Stimulated activated CD4-positive, alpha-beta T cell treated with anti-CD3 and anti-CD28 coated beads, Interleukin-15, amount 100 ng/mL, for 24 hours (primary cell): Measurements from ENCODE around the gene MAST4.
A peak's percentile ranks its signal among the peaks of the same experiment; 100 is the strongest.

Source experiments
- DNase-seq: peaks from one replicate; pipeline ENCODE4 v3.0.0-alpha.2; 2020

The MAST4 gene

DNA sequence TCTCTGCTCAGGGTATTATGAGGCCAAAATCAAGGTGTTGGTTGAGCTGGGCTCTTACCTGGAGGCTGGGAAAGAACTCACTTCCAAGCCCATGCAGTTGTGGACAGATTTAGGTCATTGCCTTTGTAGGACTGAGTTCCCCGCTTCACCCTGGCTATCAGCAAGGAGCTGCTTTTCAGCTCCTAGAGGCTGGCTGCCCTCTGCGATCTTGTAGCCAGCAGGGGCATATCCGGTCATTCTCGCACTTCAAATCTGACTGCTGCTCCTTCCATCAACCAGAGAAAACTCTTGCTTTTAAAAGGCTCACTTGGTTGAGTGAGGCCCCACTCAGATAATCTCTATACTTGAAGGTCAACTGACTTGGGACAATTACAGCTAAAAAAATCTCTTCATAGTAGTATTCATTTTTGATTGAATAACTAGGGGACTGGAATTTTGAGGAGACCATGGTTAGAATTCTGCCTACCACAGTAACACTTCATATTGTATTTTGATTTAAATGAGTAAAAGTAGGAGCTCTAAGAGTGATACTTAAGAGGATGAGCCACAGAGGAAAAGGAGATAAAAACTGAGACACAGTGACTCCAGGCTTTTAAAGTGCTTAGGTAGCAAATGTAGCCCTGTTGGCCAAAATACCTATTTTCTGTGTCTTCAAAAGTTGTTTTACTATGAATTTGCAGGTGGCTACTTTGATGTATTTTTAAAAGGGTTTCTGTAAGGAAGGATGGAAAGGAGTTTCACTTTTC, 463.0 kb downstream of the MAST4 start:
- DNase-seq: no peak

DNA sequence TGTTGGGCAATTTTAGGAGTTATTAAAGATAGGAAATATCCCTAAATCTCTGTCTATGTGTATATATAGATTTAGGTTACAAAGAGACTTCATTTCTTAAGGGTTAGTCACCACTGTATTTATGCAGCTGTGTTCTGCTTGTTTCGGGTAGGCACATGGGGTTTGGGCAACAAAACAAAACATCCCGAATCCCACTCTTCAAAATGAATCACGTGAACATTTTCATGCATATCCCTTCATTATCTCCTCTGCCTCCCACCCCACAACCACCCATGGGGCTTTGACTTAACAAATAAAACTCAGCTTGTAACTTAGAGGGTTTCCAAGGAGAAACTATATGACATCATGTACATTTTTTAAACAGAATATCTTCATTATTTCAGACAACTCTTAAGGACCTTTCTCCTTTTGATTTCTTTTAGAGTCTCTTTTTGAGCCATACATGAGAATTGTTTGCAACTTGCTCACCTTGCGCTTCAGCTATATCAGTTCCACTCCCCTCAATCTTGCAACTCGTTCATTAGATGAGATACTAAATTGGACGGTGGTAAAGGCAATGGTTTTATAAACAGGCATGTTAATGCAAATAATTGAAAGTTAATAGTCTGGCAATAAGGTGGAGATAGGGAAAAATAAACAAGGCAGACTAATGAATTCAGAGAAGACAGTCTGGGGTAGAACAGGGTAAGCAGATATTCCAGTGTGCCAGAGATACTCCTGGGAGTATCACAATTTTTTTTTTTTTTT, 463.7 kb downstream of the MAST4 start:
- DNase-seq: no peak

DNA sequence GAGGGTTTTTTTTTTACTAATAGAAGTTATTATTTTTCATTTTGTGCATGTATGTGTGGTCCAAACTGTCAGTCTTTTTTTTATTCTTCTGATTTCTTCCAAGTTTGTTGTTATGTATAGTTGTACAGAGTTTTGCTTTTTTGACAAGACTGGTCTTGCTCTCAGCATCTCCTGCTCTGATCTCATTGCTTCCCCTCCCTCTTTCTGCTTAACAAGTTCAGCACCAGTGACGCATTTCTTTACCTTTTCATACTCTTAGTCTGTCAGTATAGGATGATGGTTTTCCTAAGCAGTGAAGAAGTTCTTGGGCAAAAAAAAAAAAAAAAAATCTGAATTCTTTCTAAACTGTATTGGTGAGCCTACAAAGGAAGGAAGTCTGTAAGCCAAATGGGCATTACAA, 465.3 kb downstream of the MAST4 start:
- DNase-seq: no peak

DNA sequence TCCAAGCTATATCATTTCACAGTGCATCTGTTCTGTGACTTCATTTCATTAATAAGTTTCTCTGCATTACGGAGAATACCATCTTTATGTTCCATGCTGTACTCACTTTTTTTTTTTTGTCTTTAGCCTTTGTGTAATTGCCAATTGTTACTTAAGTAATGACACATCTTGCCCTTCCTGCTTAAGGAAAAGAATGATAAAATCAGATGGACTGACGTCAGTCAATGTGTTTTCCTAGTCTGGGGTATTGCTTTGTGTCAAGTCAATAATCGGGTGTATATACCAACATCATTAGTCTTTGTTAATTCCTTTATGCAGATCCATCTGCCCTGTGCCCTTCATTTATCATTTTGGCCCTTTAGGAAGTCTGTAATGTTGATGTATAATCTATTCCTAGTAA, 466.9 kb downstream of the MAST4 start:
- no peak for DNase-seq

DNA sequence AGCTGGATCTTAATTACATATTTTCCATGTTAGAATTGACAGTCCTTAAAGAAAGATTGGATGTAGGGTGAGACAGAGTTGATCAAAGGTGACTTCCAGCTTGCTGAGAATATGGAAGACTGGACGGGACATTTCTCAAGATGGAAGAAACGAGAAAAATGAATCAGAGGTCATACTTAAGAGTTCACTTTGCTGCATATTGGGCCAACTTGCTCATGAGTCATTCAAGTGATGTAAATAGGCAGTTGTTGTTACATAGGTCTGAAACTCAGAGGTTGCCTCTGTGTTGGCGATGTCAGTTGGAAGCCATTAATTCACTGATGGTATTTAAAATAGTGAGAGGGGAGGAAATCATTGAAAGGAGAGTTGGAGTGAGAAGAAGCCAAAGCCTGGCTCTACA, 467.6 kb downstream of the MAST4 start:
- DNase-seq: no peak

DNA sequence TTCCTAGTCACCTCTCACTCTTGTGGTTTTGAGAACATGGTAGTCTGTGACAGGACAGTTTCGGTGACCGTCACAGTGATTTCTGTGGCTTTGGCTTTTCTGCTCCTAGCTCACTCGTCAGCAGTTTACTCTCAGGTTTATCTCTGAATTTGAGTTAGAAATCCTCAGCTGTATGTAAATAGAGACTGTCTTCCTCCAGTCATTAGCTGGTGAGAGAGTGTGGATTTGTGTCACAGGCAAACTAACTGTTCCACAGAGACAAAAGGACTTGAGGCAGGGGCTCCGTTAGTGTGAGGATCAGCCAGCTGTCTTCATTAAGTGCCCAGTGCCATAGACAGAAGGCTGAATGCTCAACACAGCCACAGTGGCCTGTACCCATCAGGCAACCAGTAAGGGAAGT, 469.0 kb downstream of the MAST4 start:
- peak; percentile 49 for DNase-seq

DNA sequence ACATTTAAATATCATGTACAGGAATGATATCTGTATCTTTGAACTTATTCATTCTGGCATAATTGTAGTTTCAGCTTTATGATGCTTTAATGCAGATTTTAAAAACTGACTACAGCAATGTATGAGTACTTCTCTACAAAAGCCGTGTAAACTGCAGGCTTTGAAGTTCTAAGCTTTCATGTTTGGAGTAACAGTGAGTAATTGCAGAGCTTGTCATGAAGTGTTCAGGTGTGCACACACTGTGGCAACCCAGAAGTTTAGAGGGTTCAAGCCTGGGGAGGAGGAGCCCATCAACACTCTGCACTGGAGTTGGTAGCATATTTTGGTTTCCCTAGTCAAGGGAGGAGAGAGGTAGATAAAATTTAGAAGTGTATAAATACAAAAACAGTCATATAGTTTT, 469.5 kb downstream of the MAST4 start:
- DNase-seq: no peak

DNA sequence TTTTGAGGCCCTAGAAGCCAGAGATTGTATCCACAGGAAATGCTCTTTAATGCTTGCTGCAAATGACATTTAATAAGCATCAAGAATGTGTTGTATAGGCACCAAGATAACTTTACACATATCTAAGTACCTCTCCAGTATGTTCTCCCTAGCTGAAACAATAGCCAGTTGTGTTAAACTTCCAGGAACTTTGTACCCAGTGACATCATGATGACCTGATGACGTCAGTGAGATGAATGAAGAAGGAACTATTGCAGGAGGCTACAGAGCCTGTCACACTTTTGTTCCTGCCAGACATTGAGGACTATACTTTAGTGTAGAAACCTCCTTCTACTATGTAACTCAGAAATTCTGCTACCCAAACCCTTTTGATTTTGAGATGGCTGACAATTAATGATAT, 470.6 kb downstream of the MAST4 start:
- no peak for DNase-seq

DNA sequence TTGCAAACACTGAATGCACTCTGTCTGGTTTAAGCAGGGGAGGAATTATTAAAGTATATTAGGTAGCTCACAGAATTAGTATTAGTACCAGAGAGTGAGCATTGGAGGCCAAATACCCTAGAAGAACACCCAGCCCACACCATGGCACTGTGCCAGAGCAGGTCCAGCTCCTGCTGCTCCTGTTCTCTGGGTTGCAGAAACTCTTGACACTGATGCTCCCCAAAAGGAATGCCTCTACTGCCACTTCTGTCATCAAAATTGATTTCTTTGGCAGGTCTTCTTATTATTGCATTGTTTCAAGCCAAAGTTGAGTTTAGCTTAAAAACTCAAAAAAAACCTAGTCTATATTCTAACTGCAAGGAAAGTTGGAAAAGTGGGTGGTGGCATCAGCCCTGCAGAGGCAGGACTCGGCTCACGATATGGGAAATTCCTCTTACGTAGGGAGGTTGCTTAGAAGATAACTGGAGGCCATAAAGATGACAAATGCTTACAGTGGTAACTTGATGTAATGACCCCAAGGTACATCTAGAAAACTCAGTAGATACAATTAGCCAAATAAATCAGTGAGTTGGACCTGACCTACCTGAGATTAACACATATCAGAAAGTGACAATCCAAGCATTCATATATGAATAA, 477.0 kb downstream of the MAST4 start:
- DNase-seq: no peak

DNA sequence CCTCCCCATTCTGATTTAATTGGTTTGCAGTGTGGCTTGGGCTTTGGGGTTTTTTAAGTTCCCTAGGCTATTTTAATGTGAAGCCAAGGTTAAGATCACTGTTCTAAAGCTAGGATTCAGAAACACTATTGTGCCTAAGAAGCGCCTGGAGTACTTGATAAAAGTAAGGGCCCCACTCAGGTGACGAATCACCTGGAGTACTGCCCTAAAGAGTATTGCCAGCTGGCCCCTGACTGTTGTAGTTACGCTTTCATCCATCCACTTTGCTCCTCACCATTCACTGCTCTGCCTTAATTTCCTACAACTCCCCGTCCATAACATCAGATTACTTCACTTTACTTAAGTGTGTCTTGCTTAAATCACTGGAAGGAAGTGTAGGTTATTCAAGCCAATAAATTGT, 481.1 kb downstream of the MAST4 start:
- no peak for DNase-seq

DNA sequence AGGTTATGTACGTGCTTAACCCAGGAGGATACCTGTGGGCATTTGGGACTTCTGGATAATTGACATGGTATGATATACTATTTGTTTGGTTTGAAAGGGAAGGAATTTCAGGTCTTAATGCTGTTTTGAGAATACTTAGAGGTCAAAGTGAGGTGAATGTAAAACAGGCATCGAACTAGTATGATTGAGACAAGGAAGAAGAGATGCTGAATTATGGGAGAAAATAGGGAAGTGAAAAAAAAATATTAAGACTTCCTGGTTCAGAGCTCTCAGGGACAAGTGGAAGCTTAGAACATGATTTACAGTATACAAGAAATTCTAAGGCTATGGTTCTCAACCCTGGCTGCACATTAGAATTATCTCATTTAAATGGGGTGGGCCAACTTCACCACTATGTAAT, 485.1 kb downstream of the MAST4 start:
- no peak for DNase-seq

DNA sequence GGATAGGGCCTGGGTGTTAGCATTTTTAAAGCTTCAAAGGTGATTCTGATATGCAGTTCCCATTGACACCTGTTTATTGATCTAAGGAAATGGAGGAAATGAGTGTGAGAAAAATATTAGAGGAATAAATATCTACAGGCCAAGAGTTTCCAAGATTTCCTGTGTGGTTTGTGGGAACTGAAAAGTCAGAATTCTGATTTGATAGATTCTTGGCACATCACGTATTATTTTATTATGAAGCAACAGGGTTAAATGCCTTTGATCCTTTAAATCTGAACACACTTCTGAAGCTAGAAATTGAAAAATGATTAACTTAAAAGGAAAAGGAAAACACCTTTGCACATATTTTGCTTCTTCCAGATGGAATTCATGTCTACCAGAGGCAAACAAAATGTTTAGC, 486.7 kb downstream of the MAST4 start:
- no peak for DNase-seq

DNA sequence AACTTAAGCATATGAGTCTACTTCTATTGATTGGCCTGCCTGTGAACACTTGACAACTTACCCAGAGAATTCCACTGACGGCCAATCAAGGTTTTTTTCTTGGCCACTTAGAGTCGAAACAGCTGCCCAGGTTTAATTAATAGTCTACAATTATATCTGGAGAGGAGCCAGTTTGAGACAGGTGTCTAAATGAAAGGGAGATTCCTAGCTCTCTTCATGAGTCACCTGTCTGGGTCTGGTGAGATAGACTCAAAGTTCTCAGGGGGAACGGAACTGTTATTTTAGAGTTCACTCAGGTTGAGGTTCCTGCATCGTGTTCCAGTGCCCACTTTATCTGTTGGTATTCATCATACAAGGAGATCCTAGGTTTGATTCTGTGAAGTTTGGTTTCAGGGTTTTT, 489.4 kb downstream of the MAST4 start:
- DNase-seq: no peak

DNA sequence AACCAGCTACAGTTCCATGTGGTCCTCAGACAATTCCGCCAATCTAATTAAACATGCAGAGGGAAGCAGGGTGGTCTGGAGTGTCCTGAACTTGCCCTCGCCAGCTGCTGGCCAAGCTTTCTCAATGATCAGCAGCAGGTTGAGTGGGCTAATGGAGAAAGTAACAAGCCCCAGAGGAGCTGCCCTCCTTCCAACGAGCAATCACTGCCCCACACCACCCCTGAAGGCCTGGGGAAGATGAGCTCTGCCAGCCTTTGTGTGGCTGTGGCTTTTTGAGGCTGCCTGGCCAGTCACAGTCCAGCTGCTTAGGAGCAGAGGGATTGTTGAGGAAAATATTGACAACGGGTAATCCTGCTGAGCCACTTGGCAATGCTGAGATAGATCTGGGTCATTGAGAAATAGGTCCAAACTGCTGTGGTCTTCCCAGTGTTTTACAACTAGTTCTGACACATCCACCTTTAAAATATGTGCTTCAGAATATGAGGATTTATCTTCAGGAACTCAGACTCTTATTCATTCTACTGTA, 493.1 kb downstream of the MAST4 start:
- no peak for DNase-seq

DNA sequence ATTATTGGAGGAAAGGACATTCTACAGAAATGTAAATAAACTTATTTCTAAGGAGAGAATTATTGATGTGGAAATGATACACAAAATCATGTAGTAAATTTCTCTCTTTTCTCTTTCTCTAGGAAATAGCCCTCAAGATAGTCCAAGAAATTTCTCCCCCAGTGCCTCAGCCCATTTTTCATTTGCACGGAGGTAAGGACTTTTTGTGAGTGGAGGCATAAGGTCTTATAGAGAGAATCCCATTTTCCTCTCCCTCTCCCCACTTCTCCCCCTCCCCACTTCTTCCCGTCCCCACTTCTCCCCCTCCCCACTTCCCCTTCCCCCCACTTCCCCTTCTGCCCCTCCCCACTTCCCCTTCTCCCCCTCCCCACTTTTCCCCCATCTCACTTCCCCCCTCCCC, 493.8 kb downstream of the MAST4 start:
- DNase-seq: no peak

DNA sequence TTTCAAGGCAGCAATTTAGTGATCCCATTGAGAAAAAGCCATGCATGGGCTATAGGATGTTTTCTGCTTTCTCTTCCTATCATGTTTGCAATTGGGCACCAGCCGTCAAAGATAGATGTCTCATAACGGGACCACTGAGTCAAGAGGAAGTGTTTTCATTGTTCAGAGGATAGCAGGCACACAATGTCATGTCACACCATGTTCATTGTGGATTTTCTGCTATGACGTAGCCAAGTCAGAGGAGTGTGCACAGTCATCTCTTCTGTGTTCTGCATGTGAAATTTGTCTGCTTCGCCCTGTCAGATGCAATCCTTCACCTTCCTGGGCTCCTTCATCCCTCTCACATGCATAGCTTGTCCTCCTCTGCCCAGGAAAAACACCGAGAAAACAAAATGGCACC, 494.4 kb downstream of the MAST4 start:
- DNase-seq: no peak

DNA sequence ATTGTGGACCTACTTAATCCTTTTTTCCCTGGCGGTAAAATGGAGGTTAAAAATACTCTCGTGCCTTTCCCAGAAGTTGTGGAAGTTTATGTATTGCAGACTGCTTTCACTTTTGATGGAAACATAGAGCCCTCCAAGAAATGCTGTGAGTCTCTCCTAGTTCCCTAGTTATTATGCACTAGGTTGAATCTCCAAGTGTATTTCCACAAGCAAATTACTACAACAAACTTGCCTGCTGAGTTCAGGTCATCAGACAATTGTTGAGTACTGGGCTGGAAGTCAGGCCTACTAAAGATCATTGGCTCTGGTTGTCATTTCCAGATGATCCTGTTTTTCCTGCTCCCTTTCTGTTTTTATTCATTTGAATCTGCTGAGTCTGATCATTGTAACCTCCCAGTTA, 496.3 kb downstream of the MAST4 start:
- DNase-seq: no peak

DNA sequence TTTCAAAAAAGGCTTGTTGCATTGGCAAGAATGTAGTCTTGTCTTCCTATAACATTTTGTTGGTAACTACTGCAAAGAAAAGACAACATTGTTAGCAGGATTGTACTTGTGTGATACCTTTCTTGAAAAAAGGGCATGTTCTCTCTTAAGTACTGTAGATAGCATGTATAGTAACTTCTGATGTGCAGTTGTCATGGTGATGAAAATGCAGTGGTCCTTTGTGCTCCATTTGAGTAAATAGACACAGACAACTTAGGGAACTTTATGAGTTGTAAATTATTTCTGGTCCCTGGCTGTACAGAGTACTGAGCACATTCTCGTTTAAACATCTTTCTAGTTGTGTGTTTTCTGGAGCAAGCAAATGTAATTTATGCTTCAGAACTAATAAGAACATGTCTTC, 497.1 kb downstream of the MAST4 start:
- DNase-seq: no peak

DNA sequence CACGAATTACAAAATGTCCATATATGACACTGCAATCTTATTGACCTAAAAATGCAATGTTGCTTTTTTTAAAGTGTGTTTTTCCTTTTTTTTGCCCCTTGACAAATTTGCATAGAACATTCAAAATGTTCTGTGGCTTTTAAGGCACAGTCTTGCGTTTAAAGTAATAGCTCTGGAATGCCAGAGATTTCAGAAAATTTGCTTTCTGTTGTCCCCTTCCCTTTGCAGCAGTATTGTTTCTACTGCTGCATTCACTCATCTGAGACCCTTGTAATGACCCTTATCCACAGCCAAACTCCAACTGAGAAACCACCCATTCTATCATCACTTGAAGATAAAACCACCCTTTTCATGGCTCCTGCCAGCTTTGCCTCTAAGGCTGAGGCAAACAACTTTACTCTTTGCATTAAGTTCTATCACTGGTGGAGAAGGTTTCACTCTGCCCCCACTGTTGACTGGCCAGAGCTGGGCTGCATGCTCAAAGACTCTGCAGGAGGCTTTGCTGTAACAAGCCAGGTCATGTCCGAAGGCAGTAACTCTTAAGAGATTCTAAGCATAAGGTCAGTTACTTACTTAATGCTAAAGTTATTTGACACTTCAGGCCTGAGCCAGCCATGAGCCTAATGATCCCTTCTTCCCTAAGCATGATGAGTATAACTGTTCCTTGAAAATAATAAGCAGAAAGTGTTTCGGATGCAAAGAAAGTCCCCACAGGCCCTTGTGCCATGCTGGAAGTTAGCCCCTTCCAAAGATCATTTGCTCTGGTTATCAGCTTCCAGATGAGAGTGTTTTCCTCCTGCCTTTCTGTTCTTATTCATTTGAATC, 498.5 kb downstream of the MAST4 start:
- DNase-seq: no peak

DNA sequence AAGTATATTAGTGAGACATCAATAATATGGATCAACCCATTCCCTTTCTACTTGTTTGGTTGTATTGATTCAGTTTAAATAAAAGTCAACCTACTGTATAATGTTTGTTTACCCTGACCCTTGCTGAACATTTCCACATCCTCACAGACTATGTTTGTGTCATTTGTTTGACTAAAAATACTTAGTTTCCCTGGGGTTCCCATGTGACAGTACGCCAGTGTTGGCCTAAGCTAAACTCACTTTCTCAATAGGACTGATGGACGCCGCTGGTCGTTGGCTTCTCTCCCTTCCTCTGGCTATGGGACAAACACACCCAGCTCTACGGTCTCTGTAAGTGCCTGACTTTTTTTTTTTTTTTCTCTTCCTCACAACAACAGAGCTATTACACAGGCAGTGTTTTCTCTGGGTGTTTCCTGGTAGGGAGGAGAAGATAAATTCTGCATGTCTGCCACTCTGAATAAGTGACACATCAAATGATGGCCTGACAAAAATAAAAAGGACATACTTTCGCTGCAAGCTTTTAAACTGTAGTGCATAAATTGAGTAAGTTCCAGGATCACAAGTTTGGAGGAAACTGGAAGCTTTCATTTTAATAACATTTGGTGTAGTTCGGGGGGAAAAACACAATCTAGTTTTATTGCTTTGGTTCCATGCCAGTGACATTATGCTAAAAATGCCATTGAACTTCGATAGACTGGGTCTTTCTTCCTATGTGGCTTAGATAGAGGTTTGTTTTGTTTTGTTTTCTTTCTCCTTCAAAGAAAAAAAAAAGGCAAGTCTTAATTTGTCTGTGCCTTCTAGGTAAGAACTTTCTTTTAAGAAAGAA, 499.4 kb downstream of the MAST4 start:
- no peak for DNase-seq

DNA sequence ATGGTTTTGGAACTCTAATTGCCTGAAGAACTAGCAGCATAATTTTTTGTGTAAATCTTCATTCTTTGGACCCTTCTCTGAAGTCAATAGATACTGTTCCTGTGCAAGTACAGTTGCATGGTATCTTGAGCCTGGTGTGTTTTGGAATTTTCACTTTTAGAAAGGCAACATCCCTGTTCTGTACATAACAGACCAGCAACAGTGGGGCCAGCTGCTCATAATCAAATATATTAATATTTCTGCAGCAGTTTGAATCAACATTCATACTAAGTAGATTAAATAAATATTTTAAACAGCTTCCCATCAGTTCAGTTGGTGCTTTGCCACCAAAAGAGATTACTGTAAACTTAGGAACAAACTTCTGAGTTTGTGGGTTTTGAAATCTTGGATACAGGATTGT, 502.5 kb downstream of the MAST4 start:
- no peak for DNase-seq

DNA sequence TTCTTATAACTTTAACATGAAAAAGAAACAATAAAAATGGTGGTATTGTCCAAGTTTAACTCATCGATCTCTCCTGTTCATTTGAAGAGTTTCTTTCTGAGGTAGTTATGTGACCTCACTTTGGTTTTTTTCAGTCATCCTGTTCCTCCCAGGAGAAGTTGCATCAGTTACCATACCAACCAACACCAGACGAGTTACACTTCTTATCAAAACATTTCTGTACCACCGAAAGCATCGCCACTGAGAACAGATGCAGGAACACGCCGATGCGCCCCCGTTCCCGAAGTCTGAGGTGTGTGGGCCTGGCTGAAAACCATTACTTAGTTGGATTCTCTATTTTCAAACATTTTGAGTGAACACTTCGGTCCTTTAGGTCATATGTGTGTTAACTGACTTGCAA, 504.1 kb downstream of the MAST4 start:
- peak; percentile 25 for DNase-seq
